Keratinocyte (primary cell): Measurements from ENCODE around the gene CFAP299. TPM values are rescaled to one million over a fixed set of nuclear protein-coding genes. Genes with fewer than 3 reads are reported as not detected.

Experiments
- DNase-seq: peaks from one replicate; pipeline ENCODE4 v3.0.0-alpha.2; 2011; ENCODE audit warnings: low read depth, missing footprints, low spot score
- FAIRE-seq: peaks from 2 replicates; lab custom pipeline; 2011; peaks lifted over from hg19 to GRCh38; lab: Jason Lieb, UNC
- H2AFZ ChIP-seq: 2 replicates; pipeline ENCODE4 v1.6.0; 2012; ENCODE audit warnings: low read length, control low read depth, inconsistent platforms; ENCODE audit not compliant: control insufficient read depth
- H3K27ac ChIP-seq: 2 replicates; pipeline ENCODE4 v1.5.1; 2011; ENCODE audit warnings: low read length; ENCODE audit not compliant: control insufficient read depth, insufficient read depth
- H3K27me3 ChIP-seq: 3 replicates; pipeline ENCODE4 v1.6.0; 2011; ENCODE audit warnings: low read length; ENCODE audit not compliant: control insufficient read depth, insufficient read depth; ENCODE audit errors: extremely low read depth
- H3K36me3 ChIP-seq, 2 experiments: 2 replicates in 1 of 2; 3 replicates in 1 of 2; pipeline ENCODE4 v1.5.1; 2011; ENCODE audit warnings: low read length in 2 of 2, mild to moderate bottlenecking in 1 of 2; ENCODE audit not compliant: control insufficient read depth in 2 of 2, insufficient read depth in 2 of 2; ENCODE audit errors: extremely low read depth in 1 of 2
- H3K4me1 ChIP-seq: 3 replicates; pipeline ENCODE4 v1.5.1; 2011; ENCODE audit warnings: low read length; ENCODE audit not compliant: control insufficient read depth, insufficient read depth; ENCODE audit errors: extremely low read depth
- H3K4me2 ChIP-seq: 3 replicates; pipeline ENCODE4 v1.6.0; 2011; ENCODE audit warnings: low read depth, low read length; ENCODE audit not compliant: control insufficient read depth, insufficient read depth; ENCODE audit errors: extremely low read depth
- H3K4me3 ChIP-seq, 3 experiments: fragments of 200-600 bp in 1 of 3; sonication (generic) in 1 of 3; 2 replicates in 2 of 3; 3 replicates in 1 of 3; pipeline ENCODE4 v1.5.1; 2011 to 2016; ENCODE audit warnings: low read length in 3 of 3, mild to moderate bottlenecking in 3 of 3, control low read depth in 2 of 3, inconsistent platforms in 1 of 3, low read depth in 1 of 3, mixed read lengths in 1 of 3, mixed run types in 1 of 3, moderate library complexity in 1 of 3; ENCODE audit not compliant: control insufficient read depth in 2 of 3, insufficient read depth in 2 of 3; ENCODE audit errors: extremely low read depth in 1 of 3
- H3K79me2 ChIP-seq: 2 replicates; pipeline ENCODE4 v1.6.0; 2012; ENCODE audit warnings: low read length; ENCODE audit not compliant: control insufficient read depth, insufficient read depth
- H3K9ac ChIP-seq: 3 replicates; pipeline ENCODE4 v1.6.0; 2011; ENCODE audit warnings: low read length; ENCODE audit not compliant: control insufficient read depth, insufficient read depth; ENCODE audit errors: extremely low read depth
- H3K9me1 ChIP-seq: 3 replicates; pipeline ENCODE4 v1.6.0; 2011; ENCODE audit warnings: low read length; ENCODE audit not compliant: control insufficient read depth, insufficient read depth; ENCODE audit errors: extremely low read depth
- H3K9me3 ChIP-seq: 2 replicates; pipeline ENCODE4 v1.5.1; 2012; ENCODE audit warnings: low read depth, low read length; ENCODE audit not compliant: control insufficient read depth
- H4K20me1 ChIP-seq: 3 replicates; pipeline ENCODE4 v1.6.0; 2011; ENCODE audit warnings: low read length; ENCODE audit not compliant: control insufficient read depth, insufficient read depth; ENCODE audit errors: extremely low read depth
- CTCF ChIP-seq, 3 experiments: IDR thresholded peaks in 1 of 3; conservative IDR thresholded peaks in 1 of 3; optimal IDR thresholded peaks in 1 of 3; 2 replicates in 2 of 3; 3 replicates in 1 of 3; pipeline versions ENCODE3 to v1.5.1; 2011; ENCODE audit warnings: low read length in 3 of 3, mild to moderate bottlenecking in 3 of 3, moderate library complexity in 2 of 3, control low read depth in 1 of 3, inconsistent platforms in 1 of 3; ENCODE audit not compliant: insufficient read depth in 2 of 3; ENCODE audit errors: extremely low read depth in 1 of 3
- EZH2 ChIP-seq: IDR thresholded peaks from one replicate; pipeline ENCODE4 v1.6.1; 2012; ENCODE audit warnings: inconsistent platforms, mild to moderate bottlenecking, low read length, moderate library complexity
- dilution Hi-C: fragments of 300-500 bp; cut with MboI; formaldehyde crosslinking; loops from one replicate; pipeline ENCODE4 v1.7.0; 2020; ENCODE audit warnings: low sequenced_read_pairs; ENCODE audit not compliant: extremely low pct_ligation_motif_present
- polyA plus RNA-seq, 5 experiments: library from polyadenylated mRNA; depleted of rRNA in 3 of 5; stranded (reverse) in 3 of 5; stranded (forward) in 1 of 5; unstranded in 1 of 5; fragments of >200 nt; gene quantifications; 1 replicate in 1 of 5; 2 replicates in 3 of 5; 3 replicates in 1 of 5; pipeline versions ENCODE4 v1.2.1 to v1.2.3, GENCODE V29; 2011 to 2012; ENCODE audit warnings: missing spikeins in 2 of 5, low read depth in 1 of 5, low replicate concordance in 1 of 5

The CFAP299 gene
- polyA plus RNA-seq, 1 donor (not counting 4 experiments of a cell fraction or from before 2014, with no cell fraction given) = 0.14 TPM

- dilution Hi-C loops = no loop called here
- no peak overlapping the region for H3K4me3 ChIP-seq
- H3K27ac ChIP-seq = no peak overlapping the region
- no peaks in the 10 kb centered on the region for H3K4me1 ChIP-seq
- H3K9ac ChIP-seq = no peak overlapping the region
- no peaks in the 10 kb centered on the region for H3K9me3 ChIP-seq
- H3K27me3 ChIP-seq = no peaks in the 10 kb centered on the region
- H3K9me1 ChIP-seq = no peaks in the 10 kb centered on the region
- no peak for TF ChIP-seq CTCF (optimal IDR thresholded peaks at IDR 0.05 in 1 of 3, IDR thresholded peaks at IDR 0.05 in 1 of 3, conservative IDR thresholded peaks at IDR 0.05 in 1 of 3; ENCODE audit: extremely low read depth in 1 of 3, insufficient read depth in 2 of 3, low read length in 3 of 3)
- TF ChIP-seq EZH2 = no peak
- no peak overlapping the region for H2AFZ ChIP-seq
- H3K36me3 ChIP-seq = no peaks in the 10 kb centered on the region
- no peaks in the 10 kb centered on the region for H3K79me2 ChIP-seq
- no peak for FAIRE-seq
- DNase-seq = no peak
- H3K4me2 ChIP-seq = no peak overlapping the region
- H4K20me1 ChIP-seq = no peaks in the 10 kb centered on the region
Measured at GRCh38 chr4:80532674-80533333, 197.3 kb downstream of the CFAP299 start.

GRCh38 chr4:80535551-80535950 is 200.0 kb downstream of the CFAP299 start:
- H3K9me3 ChIP-seq = no peaks in the 10 kb centered on the region
- H3K9ac ChIP-seq = no peak overlapping the region
- H4K20me1 ChIP-seq = no peaks in the 10 kb centered on the region
- H3K79me2 ChIP-seq = no peaks in the 10 kb centered on the region
- no peak for FAIRE-seq
- no peak overlapping the region for H3K4me3 ChIP-seq
- DNase-seq = no peak
- H2AFZ ChIP-seq = no peak overlapping the region
- no peaks in the 10 kb centered on the region for H3K36me3 ChIP-seq
- H3K27me3 ChIP-seq = no peaks in the 10 kb centered on the region
- no peaks in the 10 kb centered on the region for H3K9me1 ChIP-seq
- no peaks in the 10 kb centered on the region for H3K4me1 ChIP-seq
- dilution Hi-C loops = no loop called here
- TF ChIP-seq EZH2 = no peak
- no peak for TF ChIP-seq CTCF (optimal IDR thresholded peaks at IDR 0.05 in 1 of 3, IDR thresholded peaks at IDR 0.05 in 1 of 3, conservative IDR thresholded peaks at IDR 0.05 in 1 of 3; ENCODE audit: extremely low read depth in 1 of 3, insufficient read depth in 2 of 3, low read length in 3 of 3)
- no peak overlapping the region for H3K27ac ChIP-seq
- no peak overlapping the region for H3K4me2 ChIP-seq
